T-helper 1 cell treated with Interleukin-12 subunit alpha and Interleukin-12 subunit beta and Interleukin-4 antibody, amounts not matched to agents 30 ng/mL and 1 ng/mL, for 36 hours (primary cell): ENCODE measurements around the gene CHST1. TPM values are rescaled to one million over a fixed set of nuclear protein-coding genes. Genes with fewer than 3 reads are reported as not detected.

Source experiments
- intact Hi-C: fragments of 100-400 bp; cut with micrococcal nuclease; formaldehyde crosslinking; loops from one replicate; pipeline ENCODE4 v1.15.1; 2024
- total RNA-seq: library from RNA; stranded (reverse); gene quantifications from 2 replicates; pipeline ENCODE4 v1.2.3, GENCODE V29; 2022

CHST1 gene
- total RNA-seq, 1 donor from 2014 or later, result 0.17 TPM

- intact Hi-C loops, result no loop called here
Observed at GRCh38 chr11:45646275-45646927, 19.0 kb downstream of the CHST1 start.

- intact Hi-C loops, result no loop called here
Observed at GRCh38 chr11:45644981-45645889, 20.2 kb downstream of the CHST1 start.

GRCh38 chr11:45643598-45644260 is 21.7 kb downstream of the CHST1 start:
- intact Hi-C loops, result no loop called here

GRCh38 chr11:45641961-45642360 is 23.5 kb downstream of the CHST1 start:
- intact Hi-C loops, result no loop called here

GRCh38 chr11:45638051-45638450 is 27.4 kb downstream of the CHST1 start:
- intact Hi-C loops, result no loop called here

- intact Hi-C loops, result no loop called here
Observed at GRCh38 chr11:45635907-45636306, 29.5 kb downstream of the CHST1 start.

GRCh38 chr11:45625611-45626010 is 39.8 kb downstream of the CHST1 start:
- intact Hi-C loops, result no loop called here

- intact Hi-C loops, result no loop called here
Observed at GRCh38 chr11:45624095-45624494, 41.3 kb downstream of the CHST1 start.

- intact Hi-C loops, result no loop called here
Observed at GRCh38 chr11:45622861-45623260, 42.6 kb downstream of the CHST1 start.

GRCh38 chr11:45622283-45622682 is 43.1 kb downstream of the CHST1 start:
- intact Hi-C loops, result no loop called here

GRCh38 chr11:45621588-45621987 is 43.8 kb downstream of the CHST1 start:
- intact Hi-C loops, result no loop called here

- intact Hi-C loops, result no loop called here
Observed at GRCh38 chr11:45620243-45620642, 45.2 kb downstream of the CHST1 start.

GRCh38 chr11:45618897-45619296 is 46.5 kb downstream of the CHST1 start:
- intact Hi-C loops, result no loop called here

- intact Hi-C loops, result no loop called here
Observed at GRCh38 chr11:45617871-45618601, 47.4 kb downstream of the CHST1 start.

GRCh38 chr11:45616802-45617549 is 48.4 kb downstream of the CHST1 start:
- intact Hi-C loops, result no loop called here

- intact Hi-C loops, result no loop called here
Observed at GRCh38 chr11:45615182-45615792, 50.1 kb downstream of the CHST1 start.

- intact Hi-C loops, result no loop called here
Observed at GRCh38 chr11:45614196-45614828, 51.1 kb downstream of the CHST1 start.

- intact Hi-C loops, result no loop called here
Observed at GRCh38 chr11:45610627-45611026, 54.8 kb downstream of the CHST1 start.

GRCh38 chr11:45609902-45610301 is 55.5 kb downstream of the CHST1 start:
- intact Hi-C loops, result no loop called here

GRCh38 chr11:45609337-45609736 is 56.1 kb downstream of the CHST1 start:
- intact Hi-C loops, result no loop called here
